ENCODE data around the gene SLC44A3.

DNA sequence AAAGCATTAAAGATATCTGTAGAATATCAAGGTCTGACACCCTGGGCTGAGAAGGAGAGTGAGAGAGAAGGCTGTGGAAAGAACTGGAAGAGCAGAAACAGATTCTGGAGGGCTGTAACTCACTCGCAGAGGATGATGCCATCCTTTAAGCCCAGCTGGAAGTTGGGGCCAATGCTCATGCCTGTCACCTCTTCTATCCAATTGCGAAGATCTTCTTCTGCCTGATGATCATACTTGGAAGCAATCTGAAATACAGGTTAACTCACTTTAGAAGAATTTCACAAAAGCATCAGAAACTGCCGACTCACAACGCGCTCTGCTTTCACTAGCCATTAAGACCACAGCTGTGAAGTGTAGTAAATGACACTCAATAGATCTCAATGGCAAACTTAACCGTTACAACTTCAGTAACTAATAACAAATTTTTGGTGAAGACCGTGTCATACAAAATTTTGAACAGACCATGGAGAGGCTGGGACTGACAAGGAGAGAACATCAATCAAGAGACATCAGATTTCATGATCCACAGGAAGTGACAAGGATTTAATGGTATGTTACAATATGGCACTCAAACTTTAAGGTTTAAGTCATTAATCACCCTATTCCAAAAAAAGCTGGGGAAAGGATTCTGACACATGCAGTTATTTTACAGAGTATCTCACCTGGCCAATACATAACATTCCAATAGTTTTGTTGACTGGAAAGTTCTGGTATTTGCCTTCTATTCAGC, 83.3 kb downstream of the SLC44A3 start:
- TF ChIP-seq, protein P1, sequence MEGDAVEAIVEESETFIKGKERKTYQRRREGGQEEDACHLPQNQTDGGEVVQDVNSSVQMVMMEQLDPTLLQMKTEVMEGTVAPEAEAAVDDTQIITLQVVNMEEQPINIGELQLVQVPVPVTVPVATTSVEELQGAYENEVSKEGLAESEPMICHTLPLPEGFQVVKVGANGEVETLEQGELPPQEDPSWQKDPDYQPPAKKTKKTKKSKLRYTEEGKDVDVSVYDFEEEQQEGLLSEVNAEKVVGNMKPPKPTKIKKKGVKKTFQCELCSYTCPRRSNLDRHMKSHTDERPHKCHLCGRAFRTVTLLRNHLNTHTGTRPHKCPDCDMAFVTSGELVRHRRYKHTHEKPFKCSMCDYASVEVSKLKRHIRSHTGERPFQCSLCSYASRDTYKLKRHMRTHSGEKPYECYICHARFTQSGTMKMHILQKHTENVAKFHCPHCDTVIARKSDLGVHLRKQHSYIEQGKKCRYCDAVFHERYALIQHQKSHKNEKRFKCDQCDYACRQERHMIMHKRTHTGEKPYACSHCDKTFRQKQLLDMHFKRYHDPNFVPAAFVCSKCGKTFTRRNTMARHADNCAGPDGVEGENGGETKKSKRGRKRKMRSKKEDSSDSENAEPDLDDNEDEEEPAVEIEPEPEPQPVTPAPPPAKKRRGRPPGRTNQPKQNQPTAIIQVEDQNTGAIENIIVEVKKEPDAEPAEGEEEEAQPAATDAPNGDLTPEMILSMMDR (IDR thresholded peaks at IDR 0.05), result no peak
- TF ChIP-seq POLR2A (IDR thresholded peaks at IDR 0.05), result no peak
